Endothelial cell of umbilical vein (primary cell): ENCODE measurements around the gene LRP1-AS. TPM values are rescaled to one million over a fixed set of nuclear protein-coding genes. Genes with fewer than 3 reads are reported as not detected.

ENCODE experiments used
- BruUV-seq: library from RNA; stranded (reverse); fragments of 400-500 nt; replicated peaks from 2 replicates; lab custom pipeline; 2021; lab: Mats Ljungman, UMichigan
- CTCF ChIA-PET: fragments of 300-600, 350-600 bp; sonication (Branson Sonifier 250); formaldehyde crosslinking; loops from one replicate; lab custom pipeline; 2021; ENCODE audit warnings: antibody characterized with exemption, inconsistent platforms; lab: Charles Lee
- POLR2A ChIA-PET: fragments of 300-600, 350-600 bp; sonication (Branson Sonifier 250); formaldehyde crosslinking; loops from one replicate; lab custom pipeline; 2021; ENCODE audit warnings: antibody characterized with exemption, inconsistent platforms; lab: Charles Lee
- DNase-seq: peaks from one replicate; pipeline ENCODE4 v3.0.0-alpha.2; 2011; ENCODE audit warnings: low read depth, low spot score
- FAIRE-seq: peaks from 2 replicates; lab custom pipeline; 2011; peaks lifted over from hg19 to GRCh38; lab: Jason Lieb, UNC
- H2AFZ ChIP-seq: 2 replicates; pipeline ENCODE4 v1.6.0; 2012; ENCODE audit warnings: low read depth, low read length, control low read depth, inconsistent platforms
- H3K27ac ChIP-seq: 2 replicates; pipeline ENCODE4 v1.5.1; 2011; ENCODE audit warnings: low read depth, mild to moderate bottlenecking, control low read depth, low read length, moderate library complexity; ENCODE audit not compliant: insufficient read depth
- H3K27me3 ChIP-seq, 2 experiments: 2 replicates each; pipeline versions ENCODE4 v1.6.0 to v1.6.1; 2011; ENCODE audit warnings: low read length in 2 of 2, mixed read lengths in 1 of 2; ENCODE audit not compliant: control insufficient read depth in 2 of 2, insufficient read depth in 2 of 2
- H3K36me3 ChIP-seq, 2 experiments: 2 replicates in 1 of 2; 3 replicates in 1 of 2; pipeline ENCODE4 v1.5.1; 2011; ENCODE audit warnings: low read length in 2 of 2, mild to moderate bottlenecking in 1 of 2, moderate library complexity in 1 of 2; ENCODE audit not compliant: control insufficient read depth in 2 of 2, insufficient read depth in 2 of 2; ENCODE audit errors: extremely low read depth in 1 of 2
- H3K4me1 ChIP-seq: 3 replicates; pipeline ENCODE4 v1.5.1; 2011; ENCODE audit warnings: mild to moderate bottlenecking, low read length; ENCODE audit not compliant: control insufficient read depth, insufficient read depth; ENCODE audit errors: extremely low read depth
- H3K4me2 ChIP-seq: 2 replicates; pipeline ENCODE4 v1.6.1; 2011; ENCODE audit warnings: low read length, control low read depth, mixed read lengths; ENCODE audit not compliant: insufficient read depth
- H3K4me3 ChIP-seq, 3 experiments: fragments of 200-600 bp in 1 of 3; sonication (generic), shearing (Covaris generic) in 1 of 3; replicated peaks in 1 of 3; 2 replicates each; pipeline ENCODE4 v1.5.1; 2011 to 2016; ENCODE audit warnings: control low read depth in 3 of 3, low read length in 3 of 3, mild to moderate bottlenecking in 2 of 3, inconsistent platforms in 1 of 3, low read depth in 1 of 3, moderate library complexity in 1 of 3; ENCODE audit not compliant: insufficient read depth in 1 of 3
- H3K79me2 ChIP-seq: 2 replicates; pipeline ENCODE4 v1.6.0; 2012; ENCODE audit warnings: low read length, inconsistent platforms; ENCODE audit not compliant: control insufficient read depth, insufficient read depth
- H3K9ac ChIP-seq: replicated peaks from 2 replicates; pipeline ENCODE3; 2011; ENCODE audit warnings: low read length, control low read depth; ENCODE audit not compliant: insufficient read depth; ENCODE audit errors: extremely low read depth
- H3K9me1 ChIP-seq: replicated peaks from 3 replicates; pipeline ENCODE4 v1.6.0; 2011; ENCODE audit warnings: mild to moderate bottlenecking, low read length; ENCODE audit not compliant: control insufficient read depth, insufficient read depth; ENCODE audit errors: extremely low read depth
- H3K9me3 ChIP-seq: replicated peaks from 2 replicates; pipeline ENCODE4 v1.5.1; 2012; ENCODE audit warnings: low read length, inconsistent platforms; ENCODE audit not compliant: control insufficient read depth, insufficient read depth
- H4K20me1 ChIP-seq: replicated peaks from 2 replicates; pipeline ENCODE3; 2011; ENCODE audit warnings: mild to moderate bottlenecking, low read length; ENCODE audit not compliant: control insufficient read depth, insufficient read depth; ENCODE audit errors: extremely low read depth
- CTCF ChIP-seq, 2 donors: IDR thresholded peaks; 1 replicate in 1 of 2; 2 replicates in 1 of 2; pipeline ENCODE4 v1.5.1; 2011; ENCODE audit warnings: low read length in 2 of 2, mild to moderate bottlenecking in 2 of 2, moderate library complexity in 2 of 2, control low read depth in 1 of 2, inconsistent platforms in 1 of 2, low read depth in 1 of 2; ENCODE audit not compliant: insufficient read depth in 1 of 2; ENCODE audit errors: extremely low read depth in 1 of 2
- EZH2 ChIP-seq: IDR thresholded peaks from 2 replicates; pipeline ENCODE4 v1.6.1; 2012; ENCODE audit warnings: borderline replicate concordance, low read depth, mild to moderate bottlenecking, moderate library complexity, low read length, inconsistent platforms; ENCODE audit not compliant: severe bottlenecking
- FOS ChIP-seq: IDR thresholded peaks from 2 replicates; pipeline ENCODE4 v1.6.1; 2011; ENCODE audit warnings: mild to moderate bottlenecking, low read length, moderate library complexity, borderline replicate concordance; ENCODE audit not compliant: insufficient read depth
- GATA2 ChIP-seq: IDR thresholded peaks from 2 replicates; pipeline ENCODE4 v1.7.0; 2011; ENCODE audit warnings: low read depth, mild to moderate bottlenecking, moderate library complexity, mixed read lengths, low read length; ENCODE audit not compliant: insufficient read length, insufficient read depth
- JUN ChIP-seq: IDR thresholded peaks from 2 replicates; pipeline ENCODE4 v1.6.1; 2011; ENCODE audit warnings: borderline replicate concordance, low read depth; ENCODE audit not compliant: insufficient read length, insufficient read depth
- MAX ChIP-seq: IDR thresholded peaks from 2 replicates; pipeline ENCODE4 v1.6.1; 2011; ENCODE audit not compliant: insufficient read depth, insufficient read length
- MYC ChIP-seq: IDR thresholded peaks from one replicate; pipeline ENCODE4 v1.6.1; 2011; ENCODE audit warnings: mild to moderate bottlenecking, low read depth, low read length
- POLR2A ChIP-seq: IDR thresholded peaks from 2 replicates; pipeline ENCODE4 v1.6.1; 2012; ENCODE audit warnings: low read depth, mild to moderate bottlenecking, control low read depth, low read length
- POLR2AphosphoS5 ChIP-seq: IDR thresholded peaks from 2 replicates; pipeline ENCODE4 v1.6.1; 2012; ENCODE audit warnings: low read depth, mild to moderate bottlenecking, control low read depth, low read length, moderate library complexity; ENCODE audit not compliant: insufficient read depth
- dilution Hi-C: fragments of 300-500 bp; cut with MboI; formaldehyde crosslinking; loops from one replicate; pipeline ENCODE4 v1.15.0; 2019; ENCODE audit warnings: low sequenced_read_pairs; ENCODE audit not compliant: extremely low pct_ligation_motif_present
- intact Hi-C: fragments of 100-400 bp; cut with micrococcal nuclease; formaldehyde crosslinking; loops from one replicate; pipeline ENCODE4 v1.10.0; 2022
- polyA plus RNA-seq, 4 experiments: library from polyadenylated mRNA; depleted of rRNA in 3 of 4; stranded (reverse) in 3 of 4; unstranded in 1 of 4; fragments of >200 nt; gene quantifications; 2 replicates each; pipeline versions ENCODE4 v1.2.1 to v1.2.3, GENCODE V29; 2011 to 2012; ENCODE audit warnings: missing spikeins in 1 of 4
- total RNA-seq: library from RNA; stranded (reverse); gene quantifications from 2 replicates; pipeline ENCODE4 v1.2.3, GENCODE V29; 2021

Gene LRP1-AS
- total and polyA plus RNA-seq, 2 donors (not counting 3 experiments of a cell fraction or from before 2014, with no cell fraction given): not detected

GRCh38 chr12:57185906-57186508, 38.6 kb upstream of the LRP1-AS start:
- dilution Hi-C loops: no loop called here
- no peaks in the 10 kb centered on the region for H3K79me2 ChIP-seq
- BruUV-seq: no TSS peak

More at GRCh38 chr12:57185906-57186508, 38.6 kb upstream of the LRP1-AS start:
- POLR2A ChIA-PET: no interaction called here
- Histone ChIP-seq H3K36me3 (no peaks in the 10 kb centered on the region), H3K27ac (no peak overlapping the region), H3K27me3 (peaks cover 2 to 3% of the 10 kb centered on the region in 2 experiments), H3K4me1 (no peaks in the 10 kb centered on the region), H3K9me3 (no peaks in the 10 kb centered on the region), H3K4me3 (no peak overlapping the region), H3K4me2 (no peak overlapping the region), H2AFZ (no peak overlapping the region), H4K20me1 (no peaks in the 10 kb centered on the region), H3K9ac (no peak overlapping the region), H3K9me1 (no peaks in the 10 kb centered on the region)
- CTCF ChIA-PET: interaction anchor here (0.8 to 10.3 kb wide), 10 partner anchors 10 to 117 kb away, joined by 3 to 164 read pairs (median 6); partner anchors contain the start of genes LRP1 and NEMP1
- TF ChIP-seq FOS (no peak), MYC (no peak), MAX (no peak), POLR2A (no peak), EZH2 (no peak), GATA2 (no peak), POLR2AphosphoS5 (no peak), JUN (no peak), CTCF (IDR thresholded peaks at IDR 0.05; ENCODE audit: extremely low read depth in 1 of 2, insufficient read depth in 1 of 2, low read depth in 1 of 2, low read length in 2 of 2) (no peak)
- DNase-seq (no peak), FAIRE-seq (no peak)
- intact Hi-C loops: no loop called here
